HG03135 (cell line): ENCODE data around the gene VHLL.
"Not testable (repeated sequence)": the region's sequence is repeated elsewhere in the genome, so short reads cannot be mapped to it uniquely, and the experiment has no call there.

Source experiments
- ATAC-seq: cut with Tn5 transposase; IDR thresholded peaks from one replicate; pipeline ENCODE4 v1.9.1; 2021; ENCODE audit warnings: mild to moderate bottlenecking, moderate library complexity; ENCODE audit not compliant: unreplicated experiment

VHLL gene

GRCh38 chr1:156298852-156299357, at the start of gene VHLL:
Gene VHLL (minus strand): TSS chr1:156299307. CDS start chr1:156299189, 118 bp downstream.
- no peak for ATAC-seq

- no peak for ATAC-seq
Observed at GRCh38 chr1:156347331-156347730, 48.2 kb upstream of the VHLL start.

GRCh38 chr1:156346636-156347035, 47.5 kb upstream of the VHLL start:
- ATAC-seq = no peak

GRCh38 chr1:156346035-156346434, 46.9 kb upstream of the VHLL start:
- ATAC-seq = not testable (repeated sequence)

GRCh38 chr1:156344409-156344808, 45.3 kb upstream of the VHLL start:
- no peak for ATAC-seq

GRCh38 chr1:156342166-156342955, 43.3 kb upstream of the VHLL start:
- ATAC-seq = no peak

- peak; percentile 94 for ATAC-seq
Observed at GRCh38 chr1:156338180-156338976, 39.3 kb upstream of the VHLL start, which contains the start of the genes CCT3 and TSACC. Gene CCT3 (minus strand): TSS chr1:156338292. CDS start chr1:156338184, 108 bp downstream. Gene TSACC (plus strand): TSS chr1:156338526. CDS start chr1:156339758, 1,232 bp downstream.

- no peak for ATAC-seq
Observed at GRCh38 chr1:156337888-156338179, 38.7 kb upstream of the VHLL start.

GRCh38 chr1:156337052-156337887, 38.2 kb upstream of the VHLL start:
- ATAC-seq = no peak

GRCh38 chr1:156336242-156336641, 37.1 kb upstream of the VHLL start:
- ATAC-seq = no peak

- ATAC-seq = not testable (repeated sequence)
Observed at GRCh38 chr1:156323179-156323578, 24.1 kb upstream of the VHLL start.

GRCh38 chr1:156320560-156320959, 21.5 kb upstream of the VHLL start:
- no peak for ATAC-seq

- no peak for ATAC-seq
Observed at GRCh38 chr1:156319664-156320063, 20.6 kb upstream of the VHLL start.

- no peak for ATAC-seq
Observed at GRCh38 chr1:156316909-156317308, 17.8 kb upstream of the VHLL start.

- no peak for ATAC-seq
Observed at GRCh38 chr1:156310962-156311361, 11.9 kb upstream of the VHLL start.

- ATAC-seq = no peak
Observed at GRCh38 chr1:156308078-156308477, 9.0 kb upstream of the VHLL start.

- no peak for ATAC-seq
Observed at GRCh38 chr1:156305215-156305614, 6.1 kb upstream of the VHLL start.

- no peak for ATAC-seq
Observed at GRCh38 chr1:156303241-156303640, 4.1 kb upstream of the VHLL start.

- ATAC-seq = no peak
Observed at GRCh38 chr1:156295391-156295947, 3.6 kb downstream of the VHLL start, which contains the start of gene GLMP. Gene GLMP (minus strand): TSS chr1:156295679. CDS start chr1:156295645, 34 bp downstream.

GRCh38 chr1:156293895-156294294, 5.2 kb downstream of the VHLL start:
- no peak for ATAC-seq

- no peak for ATAC-seq
Observed at GRCh38 chr1:156293098-156293434, 6.0 kb downstream of the VHLL start.
